Activated CD8-positive, alpha-beta memory T cell treated with anti-CD3 and anti-CD28 coated beads, Interleukin-2, amount 10 ng/mL, durations not matched to agents 7 days and 5 days (primary cell): Measurements from ENCODE around the gene MEGF6. TPM values are rescaled to one million over a fixed set of nuclear protein-coding genes. Genes with fewer than 3 reads are reported as not detected.

Experiments
- ATAC-seq: fragments of 150-1000 bp; cut with Tn5 transposase; one replicate; pipeline ENCODE4 v1.10.0; 2021; ENCODE audit warnings: moderate library complexity
- CTCF ChIA-PET: fragments of 350-600 bp; sonication (Branson Sonifier 250); formaldehyde crosslinking; loops from one replicate; lab custom pipeline; 2021; ENCODE audit warnings: antibody characterized with exemption; lab: Charles Lee
- DNase-seq: peaks from one replicate; pipeline ENCODE4 v3.0.0-alpha.2; 2020
- H3K27ac Mint-ChIP-seq: one replicate; pipeline ENCODE4 v1.8.0; 2021; ENCODE audit warnings: mild to moderate bottlenecking, mixed read lengths
- H3K27me3 Mint-ChIP-seq: one replicate; pipeline ENCODE4 v1.8.0; 2021; ENCODE audit warnings: mixed read lengths
- H3K36me3 Mint-ChIP-seq: one replicate; pipeline ENCODE4 v1.8.0; 2021; ENCODE audit warnings: mild to moderate bottlenecking, mixed read lengths
- H3K4me1 Mint-ChIP-seq: one replicate; pipeline ENCODE4 v1.8.0; 2021; ENCODE audit warnings: mixed read lengths
- H3K4me3 Mint-ChIP-seq: one replicate; pipeline ENCODE4 v1.8.0; 2021; ENCODE audit warnings: mild to moderate bottlenecking, moderate library complexity, mixed read lengths
- H3K9me3 Mint-ChIP-seq: one replicate; pipeline ENCODE4 v1.8.0; 2022; ENCODE audit warnings: low read depth, mixed read lengths
- total RNA-seq, 2 experiments: library from RNA; stranded (reverse); gene quantifications; one replicate each; pipeline ENCODE4 v1.2.3, GENCODE V29; 2021

The MEGF6 gene
- total RNA-seq, 2 experiments from 2014 or later = 2.1 to 11.2 TPM

- DNase-seq = no peak
- H3K36me3 Mint-ChIP-seq = no peaks in the 10 kb centered on the region
- ATAC-seq = no peak
- H3K27me3 Mint-ChIP-seq = peaks cover 11% of the 10 kb centered on the region
- H3K4me1 Mint-ChIP-seq = no peaks in the 10 kb centered on the region
- no peak overlapping the region for H3K4me3 Mint-ChIP-seq
- CTCF ChIA-PET = no interaction called here
- no peak overlapping the region for H3K27ac Mint-ChIP-seq
- no peaks in the 10 kb centered on the region for H3K9me3 Mint-ChIP-seq
Measured at GRCh38 chr1:3457910-3458883, 153.1 kb downstream of the MEGF6 start.

- H3K4me1 Mint-ChIP-seq = no peaks in the 10 kb centered on the region
- H3K27ac Mint-ChIP-seq = no peak overlapping the region
- peaks cover 12% of the 10 kb centered on the region for H3K27me3 Mint-ChIP-seq
- no peaks in the 10 kb centered on the region for H3K9me3 Mint-ChIP-seq
- DNase-seq (no peak), ATAC-seq (no peak)
- H3K36me3 Mint-ChIP-seq = no peaks in the 10 kb centered on the region
- CTCF ChIA-PET = no interaction called here
- H3K4me3 Mint-ChIP-seq = no peak overlapping the region
Measured at GRCh38 chr1:3456964-3457909, 154.1 kb downstream of the MEGF6 start.

- ATAC-seq (no peak), DNase-seq (no peak)
- CTCF ChIA-PET = no interaction called here
- Mint-ChIP-seq H3K4me1 (no peaks in the 10 kb centered on the region), H3K36me3 (no peaks in the 10 kb centered on the region), H3K27me3 (peaks cover 12% of the 10 kb centered on the region), H3K4me3 (no peak overlapping the region), H3K27ac (no peak overlapping the region), H3K9me3 (no peaks in the 10 kb centered on the region)
Measured at GRCh38 chr1:3456449-3456963, 154.8 kb downstream of the MEGF6 start.

GRCh38 chr1:3455670-3456448, 155.4 kb downstream of the MEGF6 start:
- no peak for ATAC-seq
- Mint-ChIP-seq H3K27ac (no peak overlapping the region), H3K27me3 (peaks cover 12% of the 10 kb centered on the region), H3K36me3 (no peaks in the 10 kb centered on the region), H3K4me3 (no peak overlapping the region), H3K4me1 (no peaks in the 10 kb centered on the region), H3K9me3 (no peaks in the 10 kb centered on the region)
- CTCF ChIA-PET = no interaction called here
- DNase-seq = no peak

- no peaks in the 10 kb centered on the region for H3K36me3 Mint-ChIP-seq
- no peak overlapping the region for H3K4me3 Mint-ChIP-seq
- H3K27ac Mint-ChIP-seq = no peak overlapping the region
- H3K9me3 Mint-ChIP-seq = no peaks in the 10 kb centered on the region
- CTCF ChIA-PET = interaction anchor here (0.7 kb wide), 1 partner anchor 28 kb away, joined by 3 read pairs; no protein-coding TSS in a partner anchor
- DNase-seq (no peak), ATAC-seq (no peak)
- peaks cover 12% of the 10 kb centered on the region for H3K27me3 Mint-ChIP-seq
- no peaks in the 10 kb centered on the region for H3K4me1 Mint-ChIP-seq
Measured at GRCh38 chr1:3454811-3455618, 156.3 kb downstream of the MEGF6 start.

GRCh38 chr1:3453891-3454810, 157.2 kb downstream of the MEGF6 start, which contains the start of gene ARHGEF16:
Gene ARHGEF16, plus strand, starts transcription at chr1:3454665. Its CDS starts 8,420 bp downstream, at chr1:3463085.
- Mint-ChIP-seq H3K4me3 (no peak within 1 kb of the TSS), H3K27ac (no peak within 1 kb of the TSS), H3K9me3 (no peaks in the 10 kb centered on the region), H3K4me1 (no peaks in the 10 kb centered on the region), H3K36me3 (no peaks in the 10 kb centered on the region), H3K27me3 (peaks cover 16% of the 10 kb centered on the region)
- CTCF ChIA-PET = interaction anchor here (0.7 to 2.6 kb wide), 10 partner anchors 10 to 167 kb away, joined by 3 to 49 read pairs (median 8); no protein-coding TSS in a partner anchor
- no peak for DNase-seq
- ATAC-seq = no peak

GRCh38 chr1:3453203-3453761, 158.0 kb downstream of the MEGF6 start:
- DNase-seq = peak; percentile 74
- Mint-ChIP-seq H3K36me3 (no peaks in the 10 kb centered on the region), H3K27ac (no peak overlapping the region), H3K27me3 (peaks cover 16% of the 10 kb centered on the region), H3K4me1 (no peaks in the 10 kb centered on the region), H3K4me3 (no peak overlapping the region), H3K9me3 (no peaks in the 10 kb centered on the region)
- CTCF ChIA-PET = interaction anchor here (0.6 to 2.6 kb wide), 24 partner anchors 9 to 433 kb away, joined by 3 to 49 read pairs (median 4); partner anchors contain the start of gene ACTRT2
- ATAC-seq = peak; percentile 80

GRCh38 chr1:3452866-3453175, 158.5 kb downstream of the MEGF6 start:
- Mint-ChIP-seq H3K36me3 (peaks cover 1% of the 10 kb centered on the region), H3K27me3 (peaks cover 16% of the 10 kb centered on the region), H3K9me3 (no peaks in the 10 kb centered on the region), H3K27ac (no peak overlapping the region), H3K4me3 (no peak overlapping the region), H3K4me1 (no peaks in the 10 kb centered on the region)
- ATAC-seq = no peak
- CTCF ChIA-PET = interaction anchor here (0.6 to 2.6 kb wide), 23 partner anchors 10 to 432 kb away, joined by 3 to 49 read pairs (median 4); partner anchors contain the start of gene ACTRT2
- no peak for DNase-seq

GRCh38 chr1:3451994-3452865, 159.1 kb downstream of the MEGF6 start:
- no peaks in the 10 kb centered on the region for H3K9me3 Mint-ChIP-seq
- DNase-seq (no peak), ATAC-seq (no peak)
- CTCF ChIA-PET = interaction anchor here (0.6 to 2.6 kb wide), 22 partner anchors 10 to 431 kb away, joined by 3 to 49 read pairs (median 5); partner anchors contain the start of gene ACTRT2
- peaks cover 20% of the 10 kb centered on the region for H3K27me3 Mint-ChIP-seq
- no peak overlapping the region for H3K4me3 Mint-ChIP-seq
- H3K4me1 Mint-ChIP-seq = no peaks in the 10 kb centered on the region
- peaks cover 1% of the 10 kb centered on the region for H3K36me3 Mint-ChIP-seq
- H3K27ac Mint-ChIP-seq = no peak overlapping the region

GRCh38 chr1:3450983-3451382, 160.3 kb downstream of the MEGF6 start:
- CTCF ChIA-PET = no interaction called here
- H3K4me1 Mint-ChIP-seq = no peaks in the 10 kb centered on the region
- ATAC-seq = no peak

More at GRCh38 chr1:3450983-3451382, 160.3 kb downstream of the MEGF6 start:
- Mint-ChIP-seq H3K9me3 (no peaks in the 10 kb centered on the region), H3K27me3 (peaks cover 20% of the 10 kb centered on the region), H3K4me3 (no peak overlapping the region), H3K36me3 (peaks cover 1% of the 10 kb centered on the region), H3K27ac (no peak overlapping the region)
- no peak for DNase-seq
